Stimulated activated CD8-positive, alpha-beta memory T cell treated with anti-CD3 and anti-CD28 coated beads, Interleukin-7, amount 100 ng/mL, for 1 hour (primary cell): ENCODE results near the gene LRRC51.

Experiments used
- DNase-seq, 2 donors: peaks; one replicate each; pipeline ENCODE4 v3.0.0-alpha.2; 2020; ENCODE audit warnings: low read depth in 2 of 2

LRRC51 gene, protein sequence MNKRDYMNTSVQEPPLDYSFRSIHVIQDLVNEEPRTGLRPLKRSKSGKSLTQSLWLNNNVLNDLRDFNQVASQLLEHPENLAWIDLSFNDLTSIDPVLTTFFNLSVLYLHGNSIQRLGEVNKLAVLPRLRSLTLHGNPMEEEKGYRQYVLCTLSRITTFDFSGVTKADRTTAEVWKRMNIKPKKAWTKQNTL

GRCh38 chr11:72080326-72081183 lies at the start of gene LRRC51, which contains the start of gene NUMA1:
LRRC51 (plus strand) TSS chr11:72080850; CDS start chr11:72089084, 8,234 bp downstream.
NUMA1 (minus strand) TSS chr11:72080542; CDS start chr11:72035943, 44,599 bp downstream.
- DNase-seq: peak; percentile 97 to 98

GRCh38 chr11:72036687-72037086 lies 44.0 kb upstream of the LRRC51 start:
- DNase-seq: no peak

DNA sequence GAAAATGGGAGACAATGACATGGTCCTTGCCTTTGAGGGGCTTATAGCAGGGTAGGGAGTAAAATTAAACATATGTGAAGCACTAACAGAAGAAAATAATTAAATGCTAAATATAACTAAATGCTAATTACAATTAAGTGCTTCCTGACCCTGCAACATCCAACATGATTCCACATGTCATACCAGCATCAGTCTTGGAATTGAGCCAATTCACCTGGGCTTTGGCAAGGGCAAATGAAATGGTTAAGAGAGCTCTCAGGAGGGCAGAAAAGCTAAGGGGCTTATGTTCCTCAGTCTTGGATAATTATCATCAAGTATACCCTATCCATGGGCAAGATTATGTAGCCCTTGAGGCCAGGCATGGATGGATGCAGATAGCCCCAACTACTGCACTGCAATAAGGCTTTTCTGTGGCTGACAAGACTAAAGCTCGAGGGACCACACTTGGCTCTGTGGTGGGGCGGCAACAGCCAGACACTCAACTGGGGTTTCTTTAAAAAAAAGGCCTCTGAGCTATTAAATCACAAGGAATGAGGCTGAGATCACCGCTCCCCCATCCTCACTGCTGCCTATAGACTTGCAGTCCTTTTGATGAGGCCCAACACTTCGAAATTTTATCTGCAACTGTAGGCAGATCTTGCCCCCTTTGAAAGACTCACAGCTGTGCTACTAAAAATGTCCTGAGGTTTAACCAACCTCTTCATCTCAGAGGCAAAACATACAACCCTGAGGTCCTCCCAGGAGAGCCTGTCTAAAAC lies 42.9 kb upstream of the LRRC51 start:
- no peak for DNase-seq

DNA sequence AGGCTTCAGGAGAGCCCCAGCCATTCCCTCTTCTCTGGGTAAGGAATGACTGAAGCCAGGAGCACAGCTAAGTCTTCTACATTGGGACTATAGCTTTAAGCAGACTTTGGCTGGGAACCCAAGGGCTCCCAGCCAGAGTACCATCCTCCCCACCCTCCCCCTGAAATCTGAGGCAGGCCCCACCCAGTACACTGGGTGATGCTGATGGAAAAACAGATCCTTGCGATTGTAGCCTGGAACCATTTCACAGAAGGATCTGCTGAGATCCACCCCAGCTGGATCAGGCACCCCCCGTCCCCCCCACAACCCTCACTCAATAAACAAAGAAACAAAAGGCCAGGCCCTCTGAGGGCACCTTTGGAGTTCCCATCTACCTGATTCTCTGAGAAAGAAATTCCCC lies 42.2 kb upstream of the LRRC51 start:
- DNase-seq: no peak

- no peak for DNase-seq
Observed at GRCh38 chr11:72039031-72039855, 41.4 kb upstream of the LRRC51 start.

DNA sequence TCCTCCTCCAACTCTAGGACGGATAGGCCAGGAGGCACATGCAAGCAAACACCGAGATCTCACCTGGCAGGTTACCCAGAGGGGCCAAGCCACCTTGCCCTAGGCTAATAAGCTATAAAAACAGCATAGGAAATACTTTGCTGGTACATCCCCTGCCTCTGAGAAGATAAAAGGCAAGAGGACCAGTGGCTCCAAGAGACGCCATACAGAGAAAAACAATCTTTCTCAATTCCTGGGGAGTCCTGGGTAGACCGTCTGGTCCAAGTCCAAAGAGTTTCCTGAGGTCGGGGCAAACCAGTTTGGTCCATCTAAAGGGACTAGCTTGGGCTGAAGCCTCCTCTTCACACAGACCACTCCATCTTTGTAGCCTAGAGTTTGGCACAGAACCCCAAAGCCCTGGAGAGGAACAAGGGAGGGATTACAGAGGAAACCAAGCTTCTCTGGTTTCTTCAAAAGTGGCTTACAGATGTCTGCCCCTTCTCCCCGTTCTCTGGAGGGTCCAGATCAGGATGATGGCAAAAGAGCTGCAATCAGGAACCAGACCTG lies 40.7 kb upstream of the LRRC51 start:
- no peak for DNase-seq

DNA sequence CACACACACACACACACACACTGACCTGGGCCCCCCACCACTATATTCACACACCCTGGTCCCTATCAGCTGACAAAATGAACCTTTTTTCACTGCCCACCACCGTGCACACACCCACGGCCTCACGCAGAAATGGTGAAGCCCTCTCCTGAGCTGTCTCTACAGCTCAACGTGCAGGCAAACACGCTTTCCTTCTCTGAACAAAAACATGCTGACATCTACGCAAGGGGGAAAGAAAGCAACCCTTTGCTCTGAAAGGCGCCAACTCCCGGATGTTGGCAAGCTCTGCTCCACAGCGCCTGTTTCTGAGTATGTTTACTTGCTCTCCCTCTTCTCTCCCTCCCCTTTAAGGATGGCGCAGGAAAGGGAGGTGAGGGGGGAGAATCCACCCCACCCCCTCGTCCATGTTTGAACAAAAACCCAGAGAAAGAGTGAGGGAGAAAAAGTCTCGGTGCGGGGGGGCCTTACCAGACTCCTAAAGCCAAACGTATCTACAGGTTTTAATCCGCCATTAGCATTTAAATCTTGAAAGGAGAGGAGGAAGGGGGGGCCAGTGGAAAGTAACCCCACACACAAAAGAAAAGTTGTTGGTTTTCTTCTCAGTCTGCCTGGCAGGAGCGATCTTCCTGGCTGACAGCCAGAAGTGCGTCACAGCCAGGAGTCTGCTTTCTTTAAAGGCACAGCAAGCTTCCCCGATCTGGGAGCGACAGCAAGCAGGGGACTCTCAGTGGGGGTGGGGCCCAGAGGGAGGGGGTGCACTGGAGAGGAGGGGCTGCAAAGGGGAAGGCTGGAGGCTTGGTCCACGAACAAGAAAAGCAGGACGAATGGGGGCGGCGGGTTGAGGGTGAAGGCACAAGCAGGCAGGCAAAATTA lies 39.9 kb upstream of the LRRC51 start:
- DNase-seq: peak; percentile 46 to 53

- DNase-seq: no peak
Observed at GRCh38 chr11:72041364-72042063, 39.1 kb upstream of the LRRC51 start.

DNA sequence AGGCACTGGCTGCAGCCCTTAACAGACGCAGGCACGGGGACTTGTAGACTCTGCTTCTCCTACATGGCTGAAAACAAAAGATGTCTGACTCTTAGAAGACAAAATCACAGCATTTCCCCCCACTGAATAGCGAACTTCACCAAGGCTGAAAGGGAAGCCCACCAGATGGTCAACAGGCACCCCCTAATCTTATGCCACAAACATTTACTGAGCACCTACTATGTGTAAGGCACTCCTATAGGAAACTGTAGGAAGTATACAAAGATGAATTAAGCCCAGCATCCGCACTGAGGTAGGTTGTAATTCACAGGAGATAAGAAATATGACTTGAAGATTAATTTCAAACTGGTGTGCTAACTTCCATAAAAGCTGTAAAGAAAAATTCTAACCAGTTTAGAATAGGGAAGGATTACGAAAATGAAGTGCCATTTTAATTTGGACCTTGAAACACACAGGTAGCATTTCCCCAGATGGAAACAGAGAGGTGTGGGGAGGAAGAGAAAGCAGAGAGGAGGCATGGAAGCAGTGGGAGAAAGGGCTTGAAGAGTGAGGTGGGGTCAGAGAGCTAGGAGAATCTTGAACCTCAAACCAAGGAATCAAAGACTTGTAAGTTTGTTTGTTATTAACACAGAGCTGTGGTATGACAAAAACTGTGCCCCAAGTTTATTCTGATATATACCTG lies 38.4 kb upstream of the LRRC51 start:
- no peak for DNase-seq

DNA sequence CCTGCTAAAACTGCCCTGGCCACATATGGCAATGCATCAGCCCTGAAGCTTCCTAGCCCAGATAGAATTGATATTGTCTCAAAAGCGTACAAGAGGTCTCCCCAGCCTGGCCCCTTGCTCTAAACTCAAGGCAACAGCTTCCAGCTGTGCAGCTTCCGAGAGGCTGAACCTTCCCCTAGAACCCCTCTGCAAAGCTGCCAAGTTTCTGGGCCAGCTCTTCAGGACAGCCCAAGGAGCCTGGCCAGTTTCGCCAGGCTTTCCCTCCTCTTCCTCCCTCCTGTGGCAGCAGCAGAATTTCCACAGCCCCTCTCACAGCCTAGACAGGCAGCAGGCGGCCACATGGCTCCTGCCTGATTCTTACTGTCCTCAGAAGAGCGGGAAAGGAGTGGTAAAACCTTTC lies 34.8 kb upstream of the LRRC51 start:
- DNase-seq: no peak

- DNase-seq: no peak
Observed at GRCh38 chr11:72048766-72049460, 31.7 kb upstream of the LRRC51 start.

DNA sequence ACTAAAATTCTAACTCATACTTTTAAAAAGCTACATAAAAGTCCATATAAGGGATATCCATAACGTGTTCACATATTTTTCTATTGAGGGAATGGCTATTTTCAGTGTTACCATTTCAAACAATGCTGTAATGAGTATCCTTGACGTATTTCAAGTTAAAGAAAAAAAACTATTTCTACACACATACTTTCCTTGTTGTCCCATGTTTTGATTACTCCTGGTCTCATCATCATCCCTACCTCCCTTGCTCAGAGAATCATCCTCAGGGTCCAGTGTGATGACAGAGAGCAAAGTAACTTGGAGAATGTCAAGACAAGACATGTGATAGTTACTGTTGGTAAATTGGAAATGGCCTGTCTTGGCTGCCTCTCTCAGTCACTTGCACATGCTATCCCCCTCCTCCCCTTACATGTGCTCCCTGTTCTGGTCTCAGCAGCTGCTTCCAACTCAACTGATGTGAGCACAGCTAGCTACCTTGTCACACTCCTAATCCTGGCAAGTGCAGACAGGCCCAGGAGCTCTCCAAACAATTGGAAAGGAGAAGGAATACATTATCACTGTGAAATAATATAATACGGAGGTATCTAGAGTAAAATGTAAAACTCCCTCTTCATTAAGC lies 22.1 kb upstream of the LRRC51 start:
- no peak for DNase-seq

DNA sequence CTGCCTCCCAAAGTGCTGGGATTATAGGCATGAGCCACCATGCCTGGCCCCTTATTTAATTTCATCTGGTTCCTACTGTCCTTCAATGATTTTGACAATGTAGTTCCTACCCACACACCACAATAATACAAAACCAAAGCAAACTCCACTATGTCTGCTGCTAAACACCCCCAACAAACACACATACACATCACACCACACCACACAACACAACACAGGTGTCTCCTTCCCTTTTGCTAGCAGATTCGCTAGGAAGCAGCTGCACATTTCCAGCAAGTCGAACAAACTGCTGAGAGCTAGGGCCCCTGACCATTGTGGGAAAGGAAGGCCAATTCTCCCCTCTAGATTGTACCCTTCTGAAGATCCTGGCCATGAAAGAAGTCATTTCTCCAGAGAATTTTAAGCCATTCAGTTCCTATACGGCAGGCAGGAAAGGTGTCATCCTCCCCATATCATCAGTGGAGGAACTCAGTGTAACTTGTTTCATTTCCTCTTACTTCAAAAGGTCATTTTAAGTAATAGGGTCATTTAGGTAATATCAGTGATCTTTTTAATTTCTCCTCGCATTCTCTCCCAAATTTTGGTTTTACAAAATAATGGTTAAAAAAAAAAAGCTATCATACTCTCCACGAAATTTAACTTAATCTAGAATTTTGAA lies 18.8 kb upstream of the LRRC51 start:
- DNase-seq: no peak

GRCh38 chr11:72066855-72067254 lies 13.8 kb upstream of the LRRC51 start:
- DNase-seq: no peak

DNA sequence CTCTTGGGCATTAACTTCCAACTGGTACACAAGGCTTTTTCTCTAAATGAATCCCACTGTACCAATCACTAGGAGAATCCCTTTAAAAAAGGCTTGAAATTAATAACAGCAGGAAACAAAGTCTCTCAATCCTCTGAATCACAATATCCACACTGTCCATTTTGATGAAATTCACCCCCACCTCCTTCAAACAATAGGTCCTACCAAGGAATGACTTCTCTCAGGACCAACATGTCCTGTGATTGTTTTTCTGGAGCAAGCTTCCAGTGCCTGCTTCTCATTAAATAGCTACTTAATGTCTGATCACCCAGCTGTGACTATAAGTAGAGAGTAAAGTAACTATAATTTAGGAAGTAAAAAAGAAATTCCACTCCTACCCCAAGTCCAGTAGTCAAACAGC lies 13.4 kb upstream of the LRRC51 start:
- no peak for DNase-seq

DNA sequence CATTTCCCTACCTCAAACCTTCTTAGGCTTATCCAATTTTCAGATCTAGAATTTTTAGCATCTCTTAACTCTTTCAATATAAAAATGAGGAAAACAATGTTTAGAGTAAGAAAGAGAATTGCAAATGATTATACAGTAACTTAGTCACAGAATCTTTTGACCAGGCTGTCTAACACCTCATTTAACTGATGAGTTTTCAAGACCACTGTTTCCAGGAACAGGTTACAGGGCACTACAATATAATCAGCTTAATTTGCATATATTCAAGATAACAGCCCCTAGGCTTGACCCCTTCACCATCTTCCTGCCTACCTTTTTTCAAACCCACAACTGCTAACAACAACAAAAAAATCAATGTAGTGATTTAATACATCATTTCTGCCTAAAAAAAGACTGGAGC lies 13.0 kb upstream of the LRRC51 start:
- DNase-seq: no peak

DNA sequence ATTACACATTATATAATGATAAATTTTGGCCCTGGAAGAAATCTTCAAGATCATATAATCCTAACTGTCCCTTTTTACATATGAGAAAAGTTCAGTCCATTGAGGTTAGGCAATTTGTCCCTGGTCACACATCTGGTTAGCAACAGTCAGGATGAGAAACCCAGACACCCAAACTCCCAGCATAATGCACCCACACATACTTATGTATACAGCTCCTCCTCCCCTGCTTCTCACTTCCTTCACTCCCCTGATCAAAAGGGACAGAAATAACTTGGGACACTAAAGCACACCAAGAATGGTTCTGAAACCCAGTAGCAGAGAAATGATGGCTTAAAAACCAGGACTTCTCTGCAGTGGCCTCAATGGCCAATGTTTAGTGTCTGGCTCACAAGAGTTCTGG lies 11.4 kb upstream of the LRRC51 start:
- no peak for DNase-seq
